Measurements from ENCODE around the gene MED15. TPM values are rescaled to one million over a fixed set of nuclear protein-coding genes. Genes with fewer than 3 reads are reported as not detected.

MED15 gene
- total RNA-seq, 1 experiment from 2014 or later, result 87.9 TPM

GRCh38 chr22:20607157-20607907 is 99.9 kb downstream of the MED15 start:
- Histone ChIP-seq H3K4me1 (replicated peaks; ENCODE audit: insufficient read depth) (no peaks in the 10 kb centered on the region), H3K4me3 (no peak overlapping the region), H3K36me3 (ENCODE audit: low read depth) (no peaks in the 10 kb centered on the region), H3K9me2 (ENCODE audit: insufficient read depth) (no peaks in the 10 kb centered on the region), H3K9me3 (ENCODE audit: insufficient read depth, low read depth) (no peaks in the 10 kb centered on the region), H3K27ac (no peak overlapping the region), H3K27me3 (ENCODE audit: insufficient read depth, low read depth) (no peaks in the 10 kb centered on the region), H3K4me2 (no peak overlapping the region), H3K79me2 (ENCODE audit: low read depth) (no peaks in the 10 kb centered on the region), H4K20me1 (ENCODE audit: insufficient read depth) (no peaks in the 10 kb centered on the region), H3F3A (ENCODE audit: insufficient read depth, low read depth) (no peaks in the 10 kb centered on the region), H2AFZ (no peak overlapping the region)
- no peak for DNase-seq
- CTCF ChIA-PET, result no interaction called here
- POLR2A ChIA-PET (ENCODE audit: unreplicated experiment), result no interaction called here
- intact Hi-C loops (cut with micrococcal nuclease; ENCODE audit: unreplicated experiment), result loop anchor here (2.0 kb wide), 2 partner anchors 39 to 189 kb away; no protein-coding TSS in a partner anchor
- TF ChIP-seq, protein P1, sequence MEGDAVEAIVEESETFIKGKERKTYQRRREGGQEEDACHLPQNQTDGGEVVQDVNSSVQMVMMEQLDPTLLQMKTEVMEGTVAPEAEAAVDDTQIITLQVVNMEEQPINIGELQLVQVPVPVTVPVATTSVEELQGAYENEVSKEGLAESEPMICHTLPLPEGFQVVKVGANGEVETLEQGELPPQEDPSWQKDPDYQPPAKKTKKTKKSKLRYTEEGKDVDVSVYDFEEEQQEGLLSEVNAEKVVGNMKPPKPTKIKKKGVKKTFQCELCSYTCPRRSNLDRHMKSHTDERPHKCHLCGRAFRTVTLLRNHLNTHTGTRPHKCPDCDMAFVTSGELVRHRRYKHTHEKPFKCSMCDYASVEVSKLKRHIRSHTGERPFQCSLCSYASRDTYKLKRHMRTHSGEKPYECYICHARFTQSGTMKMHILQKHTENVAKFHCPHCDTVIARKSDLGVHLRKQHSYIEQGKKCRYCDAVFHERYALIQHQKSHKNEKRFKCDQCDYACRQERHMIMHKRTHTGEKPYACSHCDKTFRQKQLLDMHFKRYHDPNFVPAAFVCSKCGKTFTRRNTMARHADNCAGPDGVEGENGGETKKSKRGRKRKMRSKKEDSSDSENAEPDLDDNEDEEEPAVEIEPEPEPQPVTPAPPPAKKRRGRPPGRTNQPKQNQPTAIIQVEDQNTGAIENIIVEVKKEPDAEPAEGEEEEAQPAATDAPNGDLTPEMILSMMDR (conservative IDR thresholded peaks at IDR 0.05), result no peak
- TF ChIP-seq EZH2 (IDR thresholded peaks at IDR 0.05; ENCODE audit: low read depth), result no peak
- BruUV-seq (replicated peaks), result no TSS peak

DNA sequence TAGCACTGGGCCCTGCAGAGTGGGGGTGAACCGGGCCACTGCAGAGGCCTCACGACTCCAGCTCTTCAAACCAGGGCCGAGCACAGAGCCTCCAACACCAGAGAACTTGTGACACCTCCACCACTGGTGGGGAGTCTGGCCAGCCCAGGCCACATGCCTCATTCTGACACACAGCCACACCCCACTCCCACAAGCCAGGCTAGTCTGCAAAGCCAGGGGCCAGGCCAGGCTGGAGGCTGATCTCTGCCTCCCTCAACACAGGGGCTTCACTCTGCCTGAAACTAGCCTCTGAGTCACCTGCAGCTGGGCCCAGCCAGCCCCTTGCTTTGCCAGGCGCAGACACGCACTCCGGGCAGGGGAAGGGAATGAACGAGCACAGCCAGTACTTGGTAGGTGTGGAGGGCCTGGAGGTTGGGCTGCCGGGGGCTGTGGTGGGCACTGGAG is 102.9 kb downstream of the MED15 start:
- Histone ChIP-seq H3K4me3 (no peak overlapping the region), H2AFZ (no peak overlapping the region), H4K20me1 (ENCODE audit: insufficient read depth) (no peaks in the 10 kb centered on the region), H3K27me3 (ENCODE audit: insufficient read depth, low read depth) (no peaks in the 10 kb centered on the region), H3K4me1 (replicated peaks; ENCODE audit: insufficient read depth) (no peaks in the 10 kb centered on the region), H3K9me2 (ENCODE audit: insufficient read depth) (no peaks in the 10 kb centered on the region), H3K27ac (no peak overlapping the region), H3K79me2 (ENCODE audit: low read depth) (no peaks in the 10 kb centered on the region), H3K4me2 (no peak overlapping the region), H3K9me3 (ENCODE audit: insufficient read depth, low read depth) (no peaks in the 10 kb centered on the region), H3F3A (ENCODE audit: insufficient read depth, low read depth) (no peaks in the 10 kb centered on the region), H3K36me3 (ENCODE audit: low read depth) (no peaks in the 10 kb centered on the region)
- BruUV-seq (replicated peaks), result no TSS peak
- POLR2A ChIA-PET (ENCODE audit: unreplicated experiment), result no interaction called here
- TF ChIP-seq, protein P1 (conservative IDR thresholded peaks at IDR 0.05), result no peak
- TF ChIP-seq EZH2 (IDR thresholded peaks at IDR 0.05; ENCODE audit: low read depth), result no peak
- DNase-seq, result peak in 1 of 2 experiments; percentile 17
- CTCF ChIA-PET, result no interaction called here
- intact Hi-C loops (cut with micrococcal nuclease; ENCODE audit: unreplicated experiment), result no loop called here

DNA sequence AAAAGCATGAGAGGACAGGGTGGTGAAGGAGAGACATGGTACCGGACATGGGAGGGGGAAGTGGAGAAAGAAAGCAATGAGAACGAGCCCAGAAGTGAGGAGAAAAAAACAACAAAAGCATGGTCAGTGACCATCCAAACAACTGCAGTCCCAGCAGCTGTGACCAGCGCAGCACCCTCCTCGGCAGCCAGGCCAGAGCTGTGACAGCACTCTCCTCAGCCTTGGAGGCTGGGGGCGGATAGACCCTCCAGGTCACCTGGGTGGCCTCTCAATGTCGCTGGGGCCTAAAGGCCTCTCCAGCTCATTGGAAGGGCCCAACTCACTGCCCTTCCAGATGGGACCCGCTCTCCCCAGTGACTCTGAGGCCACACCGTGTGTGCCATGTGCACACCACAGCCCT is 103.3 kb downstream of the MED15 start:
- Histone ChIP-seq H3K4me3 (no peak overlapping the region), H4K20me1 (ENCODE audit: insufficient read depth) (no peaks in the 10 kb centered on the region), H2AFZ (no peak overlapping the region), H3K79me2 (ENCODE audit: low read depth) (no peaks in the 10 kb centered on the region), H3K27me3 (ENCODE audit: insufficient read depth, low read depth) (no peaks in the 10 kb centered on the region), H3K36me3 (ENCODE audit: low read depth) (no peaks in the 10 kb centered on the region), H3K9me2 (ENCODE audit: insufficient read depth) (no peaks in the 10 kb centered on the region), H3F3A (ENCODE audit: insufficient read depth, low read depth) (no peaks in the 10 kb centered on the region), H3K9me3 (ENCODE audit: insufficient read depth, low read depth) (no peaks in the 10 kb centered on the region), H3K4me1 (replicated peaks; ENCODE audit: insufficient read depth) (no peaks in the 10 kb centered on the region), H3K4me2 (no peak overlapping the region), H3K27ac (no peak overlapping the region)
- ChIA-PET CTCF (no interaction called here), POLR2A (ENCODE audit: unreplicated experiment) (no interaction called here)
- intact Hi-C loops (cut with micrococcal nuclease; ENCODE audit: unreplicated experiment), result no loop called here
- no TSS peak for BruUV-seq (replicated peaks)
- DNase-seq, result no peak
- TF ChIP-seq EZH2 (IDR thresholded peaks at IDR 0.05; ENCODE audit: low read depth), result no peak
- TF ChIP-seq, protein P1 (conservative IDR thresholded peaks at IDR 0.05), result no peak

Measured in PC-9 (cell line).